SU-DHL-6 (cell line): ENCODE measurements around the gene ACD.

ENCODE experiments used
- H2AFZ ChIP-seq: fragments of 200-600 bp; sonication (generic); 2 replicates; pipeline ENCODE4 v1.6.1; 2014; ENCODE audit warnings: low read depth, mild to moderate bottlenecking, moderate library complexity, mixed read lengths, antibody characterized with exemption, low read length; ENCODE audit not compliant: severe bottlenecking
- H3F3A ChIP-seq: fragments of 200-600 bp; shearing (Covaris generic); 2 replicates; pipeline ENCODE4 v1.6.0; 2016; ENCODE audit warnings: antibody characterized with exemption, mild to moderate bottlenecking; ENCODE audit not compliant: insufficient read depth
- H3K27ac ChIP-seq: fragments of 200-600 bp; sonication (generic); 2 replicates; pipeline ENCODE4 v1.5.1; 2016; ENCODE audit warnings: low read depth, mild to moderate bottlenecking, low read length, moderate library complexity, mixed read lengths
- H3K27me3 ChIP-seq: fragments of 200-600 bp; sonication (generic), shearing (Covaris generic); 2 replicates; pipeline ENCODE4 v1.6.0; 2014; ENCODE audit warnings: mild to moderate bottlenecking, low read length
- H3K36me3 ChIP-seq: fragments of 200-600 bp; sonication (generic); 2 replicates; pipeline ENCODE4 v1.6.1; 2014; ENCODE audit warnings: mild to moderate bottlenecking, low read length, mixed read lengths
- H3K4me2 ChIP-seq: fragments of 300-600, 200-600 bp; shearing (Covaris generic), sonication (generic); 2 replicates; pipeline ENCODE4 v1.6.0; 2014; ENCODE audit warnings: low read length, low read depth, mild to moderate bottlenecking; ENCODE audit not compliant: poor library complexity, severe bottlenecking
- H3K4me3 ChIP-seq: fragments of 200-600 bp; sonication (generic); 2 replicates; pipeline ENCODE4 v1.5.1; 2014; ENCODE audit warnings: antibody characterized with exemption, low read length, mild to moderate bottlenecking, mixed read lengths; ENCODE audit not compliant: insufficient read depth, poor library complexity, severe bottlenecking
- H3K79me2 ChIP-seq: fragments of 200-600 bp; sonication (generic); 2 replicates; pipeline ENCODE4 v1.6.1; 2014; ENCODE audit warnings: mild to moderate bottlenecking, low read length, moderate library complexity; ENCODE audit not compliant: insufficient read depth
- H3K9ac ChIP-seq: fragments of 200-600 bp; sonication (generic); 2 replicates; pipeline ENCODE4 v1.7.0; 2014; ENCODE audit warnings: mild to moderate bottlenecking, low read length
- H3K9me2 ChIP-seq: fragments of 200-600 bp; sonication (generic); replicated peaks from 2 replicates; pipeline ENCODE4 v1.6.1; 2014; ENCODE audit warnings: low read length; ENCODE audit not compliant: insufficient read depth
- H3K9me3 ChIP-seq: fragments of 200-600 bp; sonication (generic); 2 replicates; pipeline ENCODE4 v1.6.1; 2014; ENCODE audit warnings: low read length, mixed read lengths; ENCODE audit not compliant: insufficient read depth
- H4K20me1 ChIP-seq: fragments of 200-600 bp; sonication (generic); 2 replicates; pipeline ENCODE4 v1.6.1; 2014; ENCODE audit warnings: low read depth, mild to moderate bottlenecking, antibody characterized with exemption, low read length, moderate library complexity, mixed read lengths
- EZH2phosphoT487 ChIP-seq: fragments of 200-600 bp; sonication (generic), shearing (Covaris generic); conservative IDR thresholded peaks from 2 replicates; pipeline ENCODE4 v1.6.1; 2018; ENCODE audit warnings: mild to moderate bottlenecking, antibody characterized with exemption, low read length, moderate library complexity, mixed read lengths
- TF ChIP-seq, protein P1 (sequence below): fragments of 200-600 bp; sonication (generic); IDR thresholded peaks from one replicate; pipeline ENCODE4 v1.5.1; 2017; ENCODE audit warnings: antibody characterized with exemption, mild to moderate bottlenecking, low read length, moderate library complexity; ENCODE audit not compliant: insufficient read depth, poor library complexity, severe bottlenecking

ACD gene

DNA sequence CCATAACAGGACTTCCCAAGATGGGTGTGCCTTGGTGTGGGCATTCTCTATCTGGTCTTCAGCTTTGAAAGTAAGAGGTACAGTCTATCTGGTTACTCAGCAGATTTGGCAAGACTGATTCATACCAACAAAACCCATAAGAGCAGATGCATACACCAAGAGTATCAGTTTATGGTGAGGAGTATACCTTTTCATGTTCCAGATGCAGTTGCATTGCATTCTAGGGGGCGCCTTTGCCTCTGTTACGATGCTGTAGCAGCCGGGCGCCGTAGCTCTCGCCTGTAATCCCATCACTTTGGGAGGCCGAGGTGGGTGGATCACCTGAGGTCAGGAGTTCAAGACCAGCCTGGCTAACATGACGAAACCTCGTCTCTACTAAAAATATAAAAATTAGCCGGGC, 46.3 kb downstream of the ACD start:
- 0 out of 2 replicates have a peak, but pooled peaks cover 4% of the 10 kb centered on the region for H3F3A ChIP-seq
- H3K4me2 ChIP-seq: no peak overlapping the region
- peaks cover 27% of the 10 kb centered on the region for H3K79me2 ChIP-seq
- H3K9me2 ChIP-seq: no peaks in the 10 kb centered on the region
- no peak overlapping the region for H3K27ac ChIP-seq
- H3K27me3 ChIP-seq: no peaks in the 10 kb centered on the region
- peaks cover 4% of the 10 kb centered on the region; the same call in 1 of the 2 replicates for H4K20me1 ChIP-seq
- TF ChIP-seq, protein P1, sequence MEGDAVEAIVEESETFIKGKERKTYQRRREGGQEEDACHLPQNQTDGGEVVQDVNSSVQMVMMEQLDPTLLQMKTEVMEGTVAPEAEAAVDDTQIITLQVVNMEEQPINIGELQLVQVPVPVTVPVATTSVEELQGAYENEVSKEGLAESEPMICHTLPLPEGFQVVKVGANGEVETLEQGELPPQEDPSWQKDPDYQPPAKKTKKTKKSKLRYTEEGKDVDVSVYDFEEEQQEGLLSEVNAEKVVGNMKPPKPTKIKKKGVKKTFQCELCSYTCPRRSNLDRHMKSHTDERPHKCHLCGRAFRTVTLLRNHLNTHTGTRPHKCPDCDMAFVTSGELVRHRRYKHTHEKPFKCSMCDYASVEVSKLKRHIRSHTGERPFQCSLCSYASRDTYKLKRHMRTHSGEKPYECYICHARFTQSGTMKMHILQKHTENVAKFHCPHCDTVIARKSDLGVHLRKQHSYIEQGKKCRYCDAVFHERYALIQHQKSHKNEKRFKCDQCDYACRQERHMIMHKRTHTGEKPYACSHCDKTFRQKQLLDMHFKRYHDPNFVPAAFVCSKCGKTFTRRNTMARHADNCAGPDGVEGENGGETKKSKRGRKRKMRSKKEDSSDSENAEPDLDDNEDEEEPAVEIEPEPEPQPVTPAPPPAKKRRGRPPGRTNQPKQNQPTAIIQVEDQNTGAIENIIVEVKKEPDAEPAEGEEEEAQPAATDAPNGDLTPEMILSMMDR: no peak
- no peak for TF ChIP-seq EZH2phosphoT487
- H3K9me3 ChIP-seq: no peaks in the 10 kb centered on the region
- H3K36me3 ChIP-seq: peaks cover 29% of the 10 kb centered on the region; the same call in 1 of the 2 replicates
- no peak overlapping the region for H3K4me3 ChIP-seq
- H3K9ac ChIP-seq: no peak overlapping the region
- no peak overlapping the region for H2AFZ ChIP-seq

- Histone ChIP-seq H3K4me3 (no peak overlapping the region), H3K27ac (no peak overlapping the region), H3K36me3 (peaks cover 20% of the 10 kb centered on the region; the same call in 1 of the 2 replicates), H4K20me1 (peaks cover 5% of the 10 kb centered on the region; the same call in 1 of the 2 replicates), H2AFZ (no peak overlapping the region), H3K9ac (no peak overlapping the region), H3F3A (0 out of 2 replicates have a peak, but pooled peaks cover 4% of the 10 kb centered on the region), H3K27me3 (no peaks in the 10 kb centered on the region), H3K9me2 (no peaks in the 10 kb centered on the region), H3K9me3 (no peaks in the 10 kb centered on the region), H3K4me2 (no peak overlapping the region), H3K79me2 (peaks cover 78% of the 10 kb centered on the region)
- no peak for TF ChIP-seq EZH2phosphoT487
Observed at GRCh38 chr16:67608364-67608763, 51.7 kb downstream of the ACD start.
